G401.6 (cell line): ENCODE data around the gene MSI2.

Experiments used
- FAIRE-seq: peaks from 2 replicates; lab custom pipeline; 2012; peaks lifted over from hg19 to GRCh38; lab: Jason Lieb, UNC

MSI2 gene

GRCh38 chr17:57370037-57370581 is 113.8 kb downstream of the MSI2 start:
- FAIRE-seq, result no peak

GRCh38 chr17:57370619-57371018 is 114.3 kb downstream of the MSI2 start:
- FAIRE-seq, result no peak

- no peak for FAIRE-seq
Measured at GRCh38 chr17:57372156-57372555, 115.8 kb downstream of the MSI2 start.

GRCh38 chr17:57373048-57373447 is 116.7 kb downstream of the MSI2 start:
- FAIRE-seq, result no peak

- no peak for FAIRE-seq
Measured at GRCh38 chr17:57373756-57374155, 117.4 kb downstream of the MSI2 start.

GRCh38 chr17:57375040-57375769 is 118.9 kb downstream of the MSI2 start:
- FAIRE-seq, result no peak

- FAIRE-seq, result no peak
Measured at GRCh38 chr17:57375770-57376225, 119.5 kb downstream of the MSI2 start.

GRCh38 chr17:57377094-57377493 is 120.8 kb downstream of the MSI2 start:
- FAIRE-seq, result no peak

GRCh38 chr17:57379237-57379894 is 123.0 kb downstream of the MSI2 start:
- no peak for FAIRE-seq

- FAIRE-seq, result no peak
Measured at GRCh38 chr17:57379895-57380434, 123.6 kb downstream of the MSI2 start.

- FAIRE-seq, result no peak
Measured at GRCh38 chr17:57381498-57381897, 125.2 kb downstream of the MSI2 start.

- FAIRE-seq, result no peak
Measured at GRCh38 chr17:57384219-57384618, 127.9 kb downstream of the MSI2 start.

- no peak for FAIRE-seq
Measured at GRCh38 chr17:57385975-57386374, 129.7 kb downstream of the MSI2 start.

GRCh38 chr17:57387575-57387974 is 131.3 kb downstream of the MSI2 start:
- no peak for FAIRE-seq

GRCh38 chr17:57388131-57388725 is 131.9 kb downstream of the MSI2 start:
- no peak for FAIRE-seq

- FAIRE-seq, result no peak
Measured at GRCh38 chr17:57389473-57389872, 133.2 kb downstream of the MSI2 start.

GRCh38 chr17:57391076-57391825 is 134.9 kb downstream of the MSI2 start:
- no peak for FAIRE-seq

- no peak for FAIRE-seq
Measured at GRCh38 chr17:57391857-57392471, 135.6 kb downstream of the MSI2 start.

- no peak for FAIRE-seq
Measured at GRCh38 chr17:57393368-57393767, 137.0 kb downstream of the MSI2 start.

GRCh38 chr17:57394375-57394774 is 138.1 kb downstream of the MSI2 start:
- no peak for FAIRE-seq

- no peak for FAIRE-seq
Measured at GRCh38 chr17:57395721-57396321, 139.5 kb downstream of the MSI2 start.
